LHCN-M2 (cell line): ENCODE measurements around the gene PDLIM5. TPM values are rescaled to one million over a fixed set of nuclear protein-coding genes. Genes with fewer than 3 reads are reported as not detected.

ENCODE experiments used
- DNase-seq: peaks from one replicate; pipeline ENCODE4 v3.0.0-alpha.2; 2012; ENCODE audit warnings: low read depth
- total RNA-seq: library from RNA; depleted of rRNA; stranded (reverse); fragments of >200 nt; gene quantifications from 2 replicates; pipeline ENCODE4 v1.2.3, GENCODE V29; 2014; rRNA removed

Gene PDLIM5
- total RNA-seq, 1 experiment from 2014 or later = 73.1 TPM

DNA sequence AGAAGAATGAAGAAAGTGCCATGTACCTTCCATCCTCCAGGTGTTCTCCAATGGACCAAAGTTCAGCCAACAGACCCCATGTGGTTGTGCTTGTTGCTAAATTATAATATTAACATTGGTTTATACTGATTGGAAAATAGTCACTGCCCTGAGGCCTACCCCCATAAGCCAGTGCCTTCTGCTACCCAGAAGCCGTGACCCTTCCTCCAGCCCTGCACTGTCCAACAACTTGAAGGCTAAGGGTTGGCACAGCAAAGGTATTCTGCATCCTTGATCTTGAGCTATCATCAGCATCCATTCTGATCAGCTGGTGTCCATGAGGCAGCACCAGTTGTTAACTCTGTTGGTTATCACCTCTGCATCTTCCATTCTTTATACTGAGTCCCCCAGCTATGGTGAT lies 239.8 kb downstream of the PDLIM5 start:
- DNase-seq = no peak

DNA sequence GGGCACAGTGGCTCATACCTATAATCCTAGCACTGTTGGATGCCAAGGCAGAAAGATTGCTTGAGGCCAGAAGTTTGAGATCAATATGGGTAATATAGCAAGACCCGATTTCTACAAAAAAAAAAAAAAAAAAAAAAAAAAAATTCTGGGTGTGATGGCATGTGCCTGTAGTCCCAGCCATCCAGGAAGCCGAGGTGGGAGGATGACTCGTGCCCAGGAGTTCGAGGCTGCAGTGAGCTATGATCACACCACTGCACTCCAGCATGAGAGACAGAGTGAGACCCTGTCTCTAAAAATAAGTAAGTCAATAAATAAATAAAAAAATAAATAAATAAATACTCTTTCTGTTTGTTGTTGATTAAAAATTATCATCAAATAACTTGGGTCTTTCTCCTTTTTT lies 243.6 kb downstream of the PDLIM5 start:
- DNase-seq = no peak

- DNase-seq = no peak
Measured at GRCh38 chr4:94698187-94698586, 246.4 kb downstream of the PDLIM5 start.

GRCh38 chr4:94700298-94700697 lies 248.6 kb downstream of the PDLIM5 start:
- no peak for DNase-seq

- no peak for DNase-seq
Measured at GRCh38 chr4:94701631-94702300, 250.0 kb downstream of the PDLIM5 start.

DNA sequence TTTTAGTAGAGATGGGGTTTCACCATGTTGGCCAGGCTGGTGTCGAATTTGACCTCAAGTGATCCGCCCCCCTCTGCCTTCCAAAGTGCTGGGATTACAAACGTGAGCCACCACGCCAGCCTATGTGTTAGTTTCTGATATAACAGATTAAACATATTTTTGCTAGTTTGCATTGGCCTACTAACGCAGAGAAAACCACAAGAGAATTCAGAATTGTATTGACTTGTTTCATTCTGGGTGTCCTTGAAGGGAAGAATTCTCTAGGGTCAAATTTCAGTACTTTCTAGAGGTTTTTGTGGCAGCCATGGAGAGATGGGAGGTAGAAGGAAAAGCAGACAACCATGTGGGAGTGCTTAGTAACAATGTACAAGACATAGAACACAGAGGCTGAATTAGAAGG lies 259.9 kb downstream of the PDLIM5 start:
- no peak for DNase-seq

DNA sequence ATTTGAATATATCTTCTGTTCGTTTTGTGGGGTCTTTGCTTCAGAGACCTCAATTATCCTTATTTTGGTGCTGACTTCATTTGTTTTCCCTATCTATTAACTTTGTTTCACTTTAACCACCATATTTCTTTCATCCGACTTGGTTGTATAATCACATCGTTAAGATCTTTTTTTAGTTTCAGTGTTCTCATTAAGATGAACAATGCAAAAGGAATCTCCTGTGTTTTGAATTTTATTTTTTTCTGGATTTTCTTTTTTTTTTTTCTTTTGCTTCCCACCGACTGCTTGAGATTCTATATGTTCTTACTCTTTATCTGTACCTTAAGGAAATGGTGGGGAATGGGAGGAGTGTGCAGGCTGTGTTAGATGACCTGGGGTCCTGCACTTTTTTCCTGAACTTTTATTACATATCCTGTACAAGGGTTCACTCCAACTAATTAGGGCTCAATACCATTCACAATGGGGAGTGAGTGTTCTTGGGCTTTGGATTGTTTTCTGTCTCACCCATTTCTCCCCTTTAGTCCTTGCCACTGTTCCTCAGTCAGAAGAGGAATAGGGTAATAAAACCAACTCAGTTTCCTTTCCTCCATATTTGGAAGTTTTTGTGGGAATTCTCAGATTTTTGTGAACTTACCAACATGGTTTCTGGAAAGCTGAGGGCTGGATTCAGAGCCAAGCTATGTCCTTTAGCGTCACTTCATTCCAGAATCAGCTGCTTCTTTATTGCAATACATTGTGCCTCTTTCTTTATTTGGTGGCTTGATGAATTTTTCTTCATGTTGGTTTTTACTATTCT lies 262.8 kb downstream of the PDLIM5 start:
- peak; percentile 75 for DNase-seq

DNA sequence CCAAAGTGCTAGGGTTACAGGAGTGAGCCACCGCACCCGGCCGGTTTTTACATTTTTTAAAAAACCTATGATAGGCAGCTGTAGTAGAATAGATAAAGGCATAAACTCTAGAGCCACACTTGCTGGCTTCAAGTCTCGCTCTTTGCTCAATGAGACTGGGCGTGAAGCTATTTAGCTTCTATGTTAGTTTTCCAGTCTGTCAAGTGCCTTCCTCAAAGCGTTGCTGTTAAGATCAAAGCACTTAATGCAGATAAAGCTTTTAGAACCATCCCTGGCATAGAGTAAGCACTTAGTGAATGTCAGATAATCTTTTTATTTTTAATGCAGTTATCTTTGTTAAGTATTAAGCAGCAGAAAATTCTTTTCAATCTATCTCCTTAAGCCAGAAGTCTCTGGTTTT lies 264.0 kb downstream of the PDLIM5 start:
- no peak for DNase-seq

Other genes with a start within 250 kb of the PDLIM5 start
- 39.6 and 44.7 TPM in 2 replicates for gene SMARCAD1, start 244.1 kb upstream of the PDLIM5 start, total RNA-seq
- gene HPGDS, start 109.1 kb upstream of the PDLIM5 start, total RNA-seq = not detected in 2 replicates